AG04449 (cell line): ENCODE data around the gene BRD4.

Experiments
- CTCF ChIA-PET: fragments of 350-600 bp; formaldehyde crosslinking; extraction: SDS; loops from one replicate; lab custom pipeline; 2021; ENCODE audit warnings: antibody characterized with exemption; lab: Yijun Ruan, JAX
- POLR2A ChIA-PET: fragments of 400-600, 350-600 bp; formaldehyde crosslinking; extraction: SDS; loops from one replicate; lab custom pipeline; 2020; ENCODE audit warnings: antibody characterized with exemption, inconsistent platforms; lab: Yijun Ruan, JAX
- DNase-seq: peaks from one replicate; pipeline ENCODE4 v3.0.0-alpha.2; 2010; ENCODE audit warnings: low read depth, low spot score
- H3K4me3 ChIP-seq: 2 replicates; pipeline ENCODE4 v1.5.1; 2011; ENCODE audit warnings: low read depth, mild to moderate bottlenecking, control low read depth, low read length
- TF ChIP-seq, protein P1 (sequence below): IDR thresholded peaks from one replicate; pipeline ENCODE4 v1.5.1; 2011; ENCODE audit warnings: mild to moderate bottlenecking, moderate library complexity, low read length, control low read depth, inconsistent platforms; ENCODE audit not compliant: insufficient read depth; ENCODE audit errors: missing control alignments

Gene BRD4

GRCh38 chr19:15247107-15248014 is 85.0 kb downstream of the BRD4 start:
- no peak for DNase-seq
- TF ChIP-seq, protein P1, sequence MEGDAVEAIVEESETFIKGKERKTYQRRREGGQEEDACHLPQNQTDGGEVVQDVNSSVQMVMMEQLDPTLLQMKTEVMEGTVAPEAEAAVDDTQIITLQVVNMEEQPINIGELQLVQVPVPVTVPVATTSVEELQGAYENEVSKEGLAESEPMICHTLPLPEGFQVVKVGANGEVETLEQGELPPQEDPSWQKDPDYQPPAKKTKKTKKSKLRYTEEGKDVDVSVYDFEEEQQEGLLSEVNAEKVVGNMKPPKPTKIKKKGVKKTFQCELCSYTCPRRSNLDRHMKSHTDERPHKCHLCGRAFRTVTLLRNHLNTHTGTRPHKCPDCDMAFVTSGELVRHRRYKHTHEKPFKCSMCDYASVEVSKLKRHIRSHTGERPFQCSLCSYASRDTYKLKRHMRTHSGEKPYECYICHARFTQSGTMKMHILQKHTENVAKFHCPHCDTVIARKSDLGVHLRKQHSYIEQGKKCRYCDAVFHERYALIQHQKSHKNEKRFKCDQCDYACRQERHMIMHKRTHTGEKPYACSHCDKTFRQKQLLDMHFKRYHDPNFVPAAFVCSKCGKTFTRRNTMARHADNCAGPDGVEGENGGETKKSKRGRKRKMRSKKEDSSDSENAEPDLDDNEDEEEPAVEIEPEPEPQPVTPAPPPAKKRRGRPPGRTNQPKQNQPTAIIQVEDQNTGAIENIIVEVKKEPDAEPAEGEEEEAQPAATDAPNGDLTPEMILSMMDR: no peak
- no peak overlapping the region for H3K4me3 ChIP-seq
- CTCF ChIA-PET: interaction anchor here (0.8 to 11.4 kb wide), 2 partner anchors 16 to 70 kb away, joined by 3 to 107 read pairs; no protein-coding TSS in a partner anchor
- POLR2A ChIA-PET: no interaction called here

DNA sequence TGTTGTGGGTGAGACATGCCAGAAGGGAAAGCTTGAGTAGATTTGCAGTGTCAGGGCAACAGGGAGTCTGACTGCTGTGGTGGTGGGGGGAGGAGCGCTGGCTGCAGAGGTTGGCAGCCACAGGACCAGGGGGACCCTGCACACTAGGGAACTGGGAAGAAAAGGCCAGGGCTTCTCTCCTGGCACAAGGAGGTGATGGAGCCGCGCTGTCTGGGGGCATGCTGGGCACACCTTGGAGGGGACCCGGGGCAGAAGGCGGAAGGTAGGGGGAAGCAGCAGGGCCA is 86.2 kb downstream of the BRD4 start:
- TF ChIP-seq, protein P1: no peak
- ChIA-PET POLR2A (no interaction called here), CTCF (interaction anchor here (11.4 kb wide), 1 partner anchor 17 kb away, joined by 107 read pairs; no protein-coding TSS in a partner anchor)
- H3K4me3 ChIP-seq: no peak overlapping the region
- no peak for DNase-seq

DNA sequence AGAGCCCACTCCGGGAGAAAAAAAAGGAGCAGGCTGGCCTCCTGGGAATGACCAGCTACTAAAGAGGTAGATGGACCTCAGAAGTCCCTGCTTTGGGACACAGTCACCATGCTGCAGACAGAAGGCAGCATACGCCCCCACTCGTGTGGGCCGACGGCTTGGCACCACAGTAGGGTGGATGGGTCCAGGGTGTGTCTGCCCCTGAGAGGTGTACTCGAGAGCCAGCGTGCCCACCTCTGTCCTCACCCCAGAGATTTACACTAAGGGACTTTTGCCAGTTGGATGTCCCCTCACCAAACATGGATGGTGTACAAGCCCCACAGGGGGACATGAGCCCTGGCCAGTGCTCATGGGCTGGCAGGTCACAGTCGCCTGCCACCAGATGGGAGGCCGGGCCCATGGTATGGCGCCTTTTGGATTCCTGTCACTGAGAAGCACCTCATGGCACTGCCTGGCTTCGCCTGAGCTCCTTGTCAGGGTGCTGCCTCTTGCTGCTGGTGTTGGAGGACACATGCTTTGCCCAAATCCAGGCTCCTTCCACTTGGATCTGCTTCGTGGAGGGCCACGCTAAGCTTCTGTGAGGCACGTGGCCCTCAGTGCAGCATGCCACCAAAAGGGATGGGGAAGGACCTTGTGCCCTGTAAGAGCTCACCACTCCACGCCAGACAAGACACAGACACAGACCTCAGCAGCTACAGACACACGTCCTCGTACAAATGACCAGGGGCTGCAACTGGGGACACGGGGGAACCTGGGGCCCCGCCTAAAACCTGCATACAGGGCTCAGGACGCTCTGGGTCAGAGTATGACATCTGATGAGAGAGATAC is 86.8 kb downstream of the BRD4 start:
- ChIA-PET POLR2A (interaction anchor here (0.6 kb wide), 1 partner anchor 122 kb away, joined by 3 read pairs; no protein-coding TSS in a partner anchor), CTCF (interaction anchor here (1.1 to 11.4 kb wide), 2 partner anchors 9 to 18 kb away, joined by 3 to 107 read pairs; no protein-coding TSS in a partner anchor)

GRCh38 chr19:15244808-15245207 is 87.5 kb downstream of the BRD4 start:
- POLR2A ChIA-PET: no interaction called here
- CTCF ChIA-PET: interaction anchor here (1.1 kb wide), 1 partner anchor 8 kb away, joined by 3 read pairs; no protein-coding TSS in a partner anchor

More for the DNA sequence above, 86.8 kb downstream of the BRD4 start:
- TF ChIP-seq, protein P1: no peak
- no peak for DNase-seq
- H3K4me3 ChIP-seq: no peak overlapping the region

GRCh38 chr19:15244106-15244803 is 88.1 kb downstream of the BRD4 start:
- no peak overlapping the region for H3K4me3 ChIP-seq
- DNase-seq: no peak
- ChIA-PET CTCF (interaction anchor here (1.7 kb wide), 1 partner anchor 13 kb away, joined by 3 read pairs; no protein-coding TSS in a partner anchor), POLR2A (no interaction called here)
- TF ChIP-seq, protein P1: no peak

More at GRCh38 chr19:15244808-15245207, 87.5 kb downstream of the BRD4 start:
- no peak overlapping the region for H3K4me3 ChIP-seq
- DNase-seq: no peak
- TF ChIP-seq, protein P1: no peak
